ENCODE measurements around the gene ATG14. TPM values are rescaled to one million over a fixed set of nuclear protein-coding genes. Genes with fewer than 3 reads are reported as not detected.

The ATG14 gene
- total and polyA plus RNA-seq, 3 donors from 2014 or later, result 18.0 to 28.4 (median 23.5) TPM

DNA sequence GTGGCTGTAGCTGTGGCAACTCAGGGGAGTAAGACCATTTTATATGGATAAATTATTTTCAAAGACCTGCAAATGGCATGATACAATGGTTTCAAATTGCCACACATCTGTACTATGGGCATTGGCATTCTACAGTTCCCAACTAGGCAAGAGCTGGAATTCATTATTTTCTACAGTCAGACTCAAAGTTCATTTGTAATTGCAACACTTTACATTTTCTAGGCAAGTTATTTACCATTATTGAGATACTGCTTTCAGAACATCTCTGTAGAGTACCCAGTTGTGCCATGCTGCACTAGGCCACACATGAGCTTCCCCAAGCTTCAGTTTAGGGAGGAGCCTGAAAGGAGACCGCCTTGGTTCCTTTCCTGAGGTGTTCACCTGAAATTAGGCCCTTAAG is 8.0 kb upstream of the ATG14 start:
- WGBS, 2 donors, result 88 to 100% methylated on average over 1 of the region's 1 CpG
- intact Hi-C loops (cut with DNase I; ENCODE audit: low total_unique reads), result no loop called here
- H3K4me3 ChIP-seq, result no peak overlapping the region
- DNase-seq, result no peak
- no peak for TF ChIP-seq POLR2A (IDR thresholded peaks at IDR 0.05)
- TF ChIP-seq, protein P1, sequence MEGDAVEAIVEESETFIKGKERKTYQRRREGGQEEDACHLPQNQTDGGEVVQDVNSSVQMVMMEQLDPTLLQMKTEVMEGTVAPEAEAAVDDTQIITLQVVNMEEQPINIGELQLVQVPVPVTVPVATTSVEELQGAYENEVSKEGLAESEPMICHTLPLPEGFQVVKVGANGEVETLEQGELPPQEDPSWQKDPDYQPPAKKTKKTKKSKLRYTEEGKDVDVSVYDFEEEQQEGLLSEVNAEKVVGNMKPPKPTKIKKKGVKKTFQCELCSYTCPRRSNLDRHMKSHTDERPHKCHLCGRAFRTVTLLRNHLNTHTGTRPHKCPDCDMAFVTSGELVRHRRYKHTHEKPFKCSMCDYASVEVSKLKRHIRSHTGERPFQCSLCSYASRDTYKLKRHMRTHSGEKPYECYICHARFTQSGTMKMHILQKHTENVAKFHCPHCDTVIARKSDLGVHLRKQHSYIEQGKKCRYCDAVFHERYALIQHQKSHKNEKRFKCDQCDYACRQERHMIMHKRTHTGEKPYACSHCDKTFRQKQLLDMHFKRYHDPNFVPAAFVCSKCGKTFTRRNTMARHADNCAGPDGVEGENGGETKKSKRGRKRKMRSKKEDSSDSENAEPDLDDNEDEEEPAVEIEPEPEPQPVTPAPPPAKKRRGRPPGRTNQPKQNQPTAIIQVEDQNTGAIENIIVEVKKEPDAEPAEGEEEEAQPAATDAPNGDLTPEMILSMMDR (IDR thresholded peaks at IDR 0.05), result no peak
- H3K27me3 ChIP-seq, result no peaks in the 10 kb centered on the region
- H3K27ac ChIP-seq, result no peak overlapping the region
- H3K9me3 ChIP-seq, result no peaks in the 10 kb centered on the region
- H3K36me3 ChIP-seq (ENCODE audit: low read depth, missing control alignments), result no peaks in the 10 kb centered on the region
- H3K4me1 ChIP-seq, result no peaks in the 10 kb centered on the region

DNA sequence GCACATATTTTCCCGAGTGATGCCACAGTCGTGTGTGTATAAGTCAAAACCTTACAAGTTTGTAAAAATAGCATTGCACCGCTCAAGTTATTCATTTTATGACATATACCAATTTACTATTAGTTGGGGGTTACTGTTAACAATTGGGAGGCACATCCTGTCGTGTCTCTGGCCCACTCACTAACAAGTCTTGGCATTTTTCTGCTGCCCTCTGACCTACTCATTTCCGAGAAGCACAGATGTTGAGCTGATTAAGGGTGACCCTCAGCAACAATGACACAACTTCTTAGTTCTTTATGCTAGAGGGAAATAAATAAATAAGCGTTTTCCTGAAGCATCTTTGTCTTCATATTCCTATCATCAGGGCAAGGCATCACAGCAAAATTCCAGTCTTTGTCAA is 6.8 kb upstream of the ATG14 start:
- Histone ChIP-seq H3K4me1 (no peaks in the 10 kb centered on the region), H3K36me3 (ENCODE audit: low read depth, missing control alignments) (no peaks in the 10 kb centered on the region), H3K27me3 (no peaks in the 10 kb centered on the region), H3K9me3 (no peaks in the 10 kb centered on the region), H3K4me3 (no peak overlapping the region), H3K27ac (no peak overlapping the region)
- 59 to 70% methylated on average over 6 of the region's 6 CpGs for WGBS, 2 donors
- DNase-seq, result no peak
- TF ChIP-seq, protein P1 (IDR thresholded peaks at IDR 0.05), result no peak
- no peak for TF ChIP-seq POLR2A (IDR thresholded peaks at IDR 0.05)
- intact Hi-C loops (cut with DNase I; ENCODE audit: low total_unique reads), result no loop called here

DNA sequence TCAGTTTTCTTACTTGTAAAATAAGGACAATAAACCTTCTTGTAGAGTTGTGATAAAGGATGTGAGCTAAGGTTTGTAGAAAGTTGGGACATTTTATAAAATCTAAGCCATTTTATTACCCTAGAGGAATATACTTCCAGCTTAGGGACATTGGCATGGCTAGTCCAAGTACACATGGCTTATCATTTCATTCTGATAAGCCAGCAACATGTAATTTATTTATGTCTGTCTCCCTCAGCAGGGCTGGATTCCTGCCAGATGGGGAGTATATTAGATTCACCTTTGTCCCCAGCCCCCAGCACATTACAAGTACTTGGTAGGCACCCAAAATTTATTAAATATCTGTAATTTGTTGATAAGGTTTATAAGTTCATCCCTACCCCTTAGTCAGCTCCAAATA is 6.3 kb upstream of the ATG14 start:
- Histone ChIP-seq H3K27me3 (no peaks in the 10 kb centered on the region), H3K27ac (no peak overlapping the region), H3K36me3 (ENCODE audit: low read depth, missing control alignments) (no peaks in the 10 kb centered on the region), H3K4me1 (no peaks in the 10 kb centered on the region), H3K9me3 (no peaks in the 10 kb centered on the region), H3K4me3 (no peak overlapping the region)
- intact Hi-C loops (cut with DNase I; ENCODE audit: low total_unique reads), result no loop called here
- DNase-seq, result no peak
- TF ChIP-seq, protein P1 (IDR thresholded peaks at IDR 0.05), result no peak
- TF ChIP-seq POLR2A (IDR thresholded peaks at IDR 0.05), result no peak

DNA sequence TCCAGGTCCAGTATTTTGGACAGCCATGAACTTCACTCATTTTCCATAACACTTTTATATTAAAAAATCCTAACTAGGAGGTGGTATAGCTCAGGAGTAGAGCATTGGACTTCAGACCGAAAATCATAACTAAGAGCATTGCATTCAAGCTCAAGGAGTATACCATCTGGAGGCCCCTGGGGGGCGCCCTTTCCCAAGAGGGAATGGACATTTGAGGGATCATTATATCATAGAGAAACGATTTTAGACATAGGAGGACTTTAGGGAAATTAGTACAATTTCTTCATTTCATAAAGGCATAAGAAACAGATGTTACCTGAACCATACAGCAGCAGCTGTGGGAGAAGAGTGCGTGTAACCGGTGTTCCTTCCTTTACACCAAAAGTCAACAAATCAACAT is 5.2 kb upstream of the ATG14 start:
- TF ChIP-seq, protein P1 (IDR thresholded peaks at IDR 0.05), result peak in 1 of 3 experiments; percentile 32
- TF ChIP-seq POLR2A (IDR thresholded peaks at IDR 0.05), result no peak
- Histone ChIP-seq H3K27ac (no peak overlapping the region), H3K36me3 (ENCODE audit: low read depth, missing control alignments) (no peaks in the 10 kb centered on the region), H3K4me3 (no peak overlapping the region), H3K27me3 (no peaks in the 10 kb centered on the region), H3K9me3 (no peaks in the 10 kb centered on the region), H3K4me1 (no peaks in the 10 kb centered on the region)
- WGBS, 2 donors, result 56 to 57% methylated on average over 5 of the region's 5 CpGs
- peak; percentile 37 for DNase-seq
- intact Hi-C loops (cut with DNase I; ENCODE audit: low total_unique reads), result no loop called here

DNA sequence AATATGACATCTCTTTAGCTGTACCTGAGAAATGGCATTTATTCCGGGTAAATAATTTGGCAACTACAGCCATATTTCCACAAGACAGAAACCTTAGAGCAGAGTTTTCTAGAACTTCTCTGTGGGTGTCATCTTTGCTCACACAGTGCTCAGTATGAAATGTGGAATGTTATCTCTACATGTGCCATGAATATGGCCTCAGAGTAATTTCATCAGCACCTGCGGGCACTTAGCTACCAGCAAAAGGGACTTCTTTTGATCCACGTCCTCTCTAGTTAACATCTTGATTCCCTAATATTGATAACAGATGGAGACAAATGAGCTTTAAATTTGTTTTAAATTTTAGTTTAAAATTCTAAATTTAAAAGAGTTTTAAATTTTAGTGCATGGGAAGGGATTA is 2.9 kb upstream of the ATG14 start:
- Histone ChIP-seq H3K27me3 (no peaks in the 10 kb centered on the region), H3K9me3 (no peaks in the 10 kb centered on the region), H3K4me1 (peaks cover 6% of the 10 kb centered on the region), H3K36me3 (ENCODE audit: low read depth, missing control alignments) (no peaks in the 10 kb centered on the region), H3K4me3 (no peak overlapping the region), H3K27ac (no peak overlapping the region)
- intact Hi-C loops (cut with DNase I; ENCODE audit: low total_unique reads), result no loop called here
- no peak for TF ChIP-seq POLR2A (IDR thresholded peaks at IDR 0.05)
- TF ChIP-seq, protein P1 (IDR thresholded peaks at IDR 0.05), result no peak
- no peak for DNase-seq
- 79 to 85% methylated on average over 3 of the region's 3 CpGs for WGBS, 2 donors

Data from testis (tissue), 3 donors.